CD4-positive, alpha-beta T cell treated with Interleukin-21 for 1 hour (primary cell): Measurements from ENCODE around the gene KCNJ3.

Experiments used
- DNase-seq: peaks from one replicate; pipeline ENCODE4 v3.0.0-alpha.2; 2020

The KCNJ3 gene

GRCh38 chr2:154698296-154698720, at the start of gene KCNJ3:
TSS of gene KCNJ3 (plus strand) at chr2:154698695. CDS start at chr2:154698776, 81 bp downstream.
- no peak for DNase-seq

- no peak for DNase-seq
Observed at GRCh38 chr2:154655499-154655898, 43.0 kb upstream of the KCNJ3 start.

- DNase-seq = no peak
Observed at GRCh38 chr2:154658854-154659253, 39.6 kb upstream of the KCNJ3 start.

GRCh38 chr2:154664248-154664647, 34.2 kb upstream of the KCNJ3 start:
- no peak for DNase-seq

- no peak for DNase-seq
Observed at GRCh38 chr2:154670083-154670482, 28.4 kb upstream of the KCNJ3 start.

- no peak for DNase-seq
Observed at GRCh38 chr2:154673694-154674093, 24.8 kb upstream of the KCNJ3 start.

- DNase-seq = no peak
Observed at GRCh38 chr2:154677401-154677800, 21.1 kb upstream of the KCNJ3 start.

GRCh38 chr2:154681741-154682140, 16.8 kb upstream of the KCNJ3 start:
- no peak for DNase-seq

GRCh38 chr2:154686162-154686561, 12.3 kb upstream of the KCNJ3 start:
- DNase-seq = no peak

- no peak for DNase-seq
Observed at GRCh38 chr2:154688373-154688772, 10.1 kb upstream of the KCNJ3 start.

- DNase-seq = no peak
Observed at GRCh38 chr2:154689158-154689557, 9.3 kb upstream of the KCNJ3 start.

- DNase-seq = no peak
Observed at GRCh38 chr2:154692927-154693326, 5.6 kb upstream of the KCNJ3 start.

- no peak for DNase-seq
Observed at GRCh38 chr2:154693741-154694340, 4.7 kb upstream of the KCNJ3 start.

- DNase-seq = no peak
Observed at GRCh38 chr2:154694881-154695280, 3.6 kb upstream of the KCNJ3 start.

- no peak for DNase-seq
Observed at GRCh38 chr2:154696369-154696768, 2.1 kb upstream of the KCNJ3 start.

- DNase-seq = no peak
Observed at GRCh38 chr2:154696810-154697417, 1.6 kb upstream of the KCNJ3 start.

- no peak for DNase-seq
Observed at GRCh38 chr2:154697418-154698252, 860 bp upstream of the KCNJ3 start.

GRCh38 chr2:154698721-154699574, 453 bp downstream of the KCNJ3 start:
- DNase-seq = no peak

GRCh38 chr2:154699575-154699930, 1.1 kb downstream of the KCNJ3 start:
- DNase-seq = no peak

GRCh38 chr2:154700136-154700535, 1.6 kb downstream of the KCNJ3 start:
- DNase-seq = no peak

GRCh38 chr2:154704991-154705390, 6.5 kb downstream of the KCNJ3 start:
- DNase-seq = no peak

GRCh38 chr2:154706660-154707059, 8.2 kb downstream of the KCNJ3 start:
- DNase-seq = no peak

- DNase-seq = no peak
Observed at GRCh38 chr2:154707994-154708575, 9.6 kb downstream of the KCNJ3 start.
